H9 (cell line): ENCODE results near the gene EPS8L1. TPM values are rescaled to one million over a fixed set of nuclear protein-coding genes. Genes with fewer than 3 reads are reported as not detected.
"Not testable (repeated sequence)": the region's sequence is repeated elsewhere in the genome, so short reads cannot be mapped to it uniquely, and the experiment has no call there.

Source experiments
- DNase-seq: peaks from one replicate; pipeline ENCODE4 v3.0.0-alpha.2; 2017
- H2AFZ ChIP-seq: one replicate; pipeline ENCODE4 v1.6.1; 2013; ENCODE audit warnings: mild to moderate bottlenecking, low read length, control low read depth, moderate library complexity
- H2AK5ac ChIP-seq: 2 replicates; pipeline ENCODE4 v1.6.1; 2013; ENCODE audit warnings: low read length, control low read depth, mixed read lengths; ENCODE audit not compliant: insufficient read length
- H2BK120ac ChIP-seq: one replicate; pipeline ENCODE4 v1.6.1; 2013; ENCODE audit warnings: low read depth, mild to moderate bottlenecking, low read length, control low read depth, inconsistent platforms; ENCODE audit not compliant: poor library complexity, severe bottlenecking
- H2BK12ac ChIP-seq: 2 replicates; pipeline ENCODE4 v1.6.1; 2013; ENCODE audit warnings: low read length, control low read depth, mixed read lengths, low read depth; ENCODE audit not compliant: insufficient read length
- H2BK15ac ChIP-seq: 2 replicates; pipeline ENCODE4 v1.6.1; 2013; ENCODE audit warnings: low read depth, low read length, control low read depth
- H2BK20ac ChIP-seq: one replicate; pipeline ENCODE4 v1.6.1; 2013; ENCODE audit warnings: low read depth, mild to moderate bottlenecking, low read length, control low read depth, inconsistent platforms; ENCODE audit not compliant: poor library complexity, severe bottlenecking
- H2BK5ac ChIP-seq: 2 replicates; pipeline ENCODE4 v1.6.1; 2013; ENCODE audit warnings: low read length, control low read depth, mixed read lengths; ENCODE audit not compliant: insufficient read length
- H3K14ac ChIP-seq: 2 replicates; pipeline ENCODE4 v1.6.1; 2013; ENCODE audit warnings: low read length, control low read depth; ENCODE audit not compliant: insufficient read depth
- H3K18ac ChIP-seq: 2 replicates; pipeline ENCODE4 v1.6.1; 2013; ENCODE audit warnings: low read depth, mild to moderate bottlenecking, mixed read lengths, low read length, control low read depth; ENCODE audit not compliant: insufficient read length
- H3K23ac ChIP-seq: 2 replicates; pipeline ENCODE4 v1.6.1; 2013; ENCODE audit warnings: low read length, control low read depth, mixed read lengths, low read depth; ENCODE audit not compliant: insufficient read length
- H3K23me2 ChIP-seq: 2 replicates; pipeline ENCODE4 v1.6.1; 2013; ENCODE audit warnings: low read depth, mild to moderate bottlenecking, mixed read lengths, low read length, control low read depth; ENCODE audit not compliant: insufficient read length, poor library complexity, severe bottlenecking
- H3K27ac ChIP-seq: 2 replicates; pipeline ENCODE4 v1.5.1; 2013; ENCODE audit warnings: low read length, control low read depth, mixed read lengths, low read depth; ENCODE audit not compliant: insufficient read length
- H3K27me3 ChIP-seq: 2 replicates; pipeline ENCODE4 v1.6.1; 2013; ENCODE audit warnings: low read length, control low read depth, inconsistent platforms; ENCODE audit not compliant: insufficient read depth
- H3K4ac ChIP-seq: 2 replicates; pipeline ENCODE4 v1.6.1; 2013; ENCODE audit warnings: low read depth, mild to moderate bottlenecking, control low read depth, inconsistent platforms, low read length, moderate library complexity
- H3K4me1 ChIP-seq: 2 replicates; pipeline ENCODE4 v1.6.1; 2013; ENCODE audit warnings: low read length, control low read depth, inconsistent platforms; ENCODE audit not compliant: insufficient read depth
- H3K4me2 ChIP-seq: 2 replicates; pipeline ENCODE4 v1.6.1; 2013; ENCODE audit warnings: low read length, control low read depth, mixed read lengths; ENCODE audit not compliant: insufficient read length, insufficient read depth
- H3K56ac ChIP-seq: 2 replicates; pipeline ENCODE4 v1.6.1; 2013; ENCODE audit warnings: low read depth, mild to moderate bottlenecking, mixed read lengths, low read length, control low read depth; ENCODE audit not compliant: insufficient read length
- H3K79me1 ChIP-seq: 2 replicates; pipeline ENCODE4 v1.6.1; 2013; ENCODE audit warnings: low read depth, mild to moderate bottlenecking, moderate library complexity, low read length, control low read depth, inconsistent platforms; ENCODE audit not compliant: insufficient read depth, poor library complexity, severe bottlenecking
- H3K79me2 ChIP-seq: 2 replicates; pipeline ENCODE4 v1.6.1; 2013; ENCODE audit warnings: low read length, control low read depth, inconsistent platforms; ENCODE audit not compliant: insufficient read depth
- H3K9ac ChIP-seq: 2 replicates; pipeline ENCODE4 v1.6.1; 2013; ENCODE audit warnings: low read length, control low read depth, mixed read lengths; ENCODE audit not compliant: insufficient read length; ENCODE audit errors: extremely low read depth
- H3K9me3 ChIP-seq: one replicate; pipeline ENCODE4 v1.6.1; 2013; ENCODE audit warnings: low read depth, low read length, inconsistent platforms; ENCODE audit not compliant: control insufficient read depth
- H3T11ph ChIP-seq: one replicate; pipeline ENCODE4 v1.6.1; 2013; ENCODE audit warnings: mild to moderate bottlenecking, low read length, control low read depth, inconsistent platforms
- H4K20me1 ChIP-seq: one replicate; pipeline ENCODE4 v1.6.1; 2013; ENCODE audit not compliant: control insufficient read depth, insufficient read length, insufficient read depth
- H4K5ac ChIP-seq: 2 replicates; pipeline ENCODE4 v1.6.1; 2013; ENCODE audit warnings: low read depth, mild to moderate bottlenecking, mixed read lengths, low read length, control low read depth; ENCODE audit not compliant: insufficient read length
- H4K8ac ChIP-seq: replicated peaks from 2 replicates; pipeline ENCODE4 v1.6.1; 2013; ENCODE audit warnings: low read length, control low read depth, mixed read lengths, low read depth; ENCODE audit not compliant: insufficient read length
- H4K91ac ChIP-seq: 2 replicates; pipeline ENCODE4 v1.6.1; 2013; ENCODE audit warnings: low read depth, mild to moderate bottlenecking, moderate library complexity, mixed read lengths, low read length, control low read depth; ENCODE audit not compliant: insufficient read length
- H3K27ac Mint-ChIP-seq, 3 experiments: 2 replicates in 2 of 3; 3 replicates in 1 of 3; pipeline ENCODE4 v1.8.0; 2020 to 2021; ENCODE audit warnings: mixed read lengths in 3 of 3, mild to moderate bottlenecking in 1 of 3, moderate library complexity in 1 of 3
- H3K27me3 Mint-ChIP-seq: 2 replicates; pipeline ENCODE4 v1.8.0; 2021; ENCODE audit warnings: low read depth, mild to moderate bottlenecking, moderate library complexity, mixed read lengths
- H3K36me3 Mint-ChIP-seq, 3 experiments: 2 replicates in 2 of 3; 3 replicates in 1 of 3; pipeline ENCODE4 v1.8.0; 2020 to 2021; ENCODE audit warnings: low read depth in 3 of 3, mixed read lengths in 3 of 3; ENCODE audit not compliant: insufficient read depth in 1 of 3
- H3K4me1 Mint-ChIP-seq, 2 experiments: 2 replicates each; pipeline ENCODE4 v1.8.0; 2020; ENCODE audit warnings: mixed read lengths in 2 of 2
- H3K4me3 Mint-ChIP-seq, 2 experiments: 2 replicates in 1 of 2; 3 replicates in 1 of 2; pipeline ENCODE4 v1.8.0; 2020 to 2021; ENCODE audit warnings: mild to moderate bottlenecking in 2 of 2, mixed read lengths in 2 of 2, moderate library complexity in 1 of 2
- H3K9me3 Mint-ChIP-seq, 2 experiments: 2 replicates in 1 of 2; 3 replicates in 1 of 2; pipeline ENCODE4 v1.8.0; 2020; ENCODE audit warnings: mild to moderate bottlenecking in 2 of 2, mixed read lengths in 2 of 2, moderate library complexity in 1 of 2
- CTCF ChIP-seq: fragments of 200-600 bp; sonication (generic); conservative IDR thresholded peaks from 3 replicates; pipeline ENCODE4 v1.8.0; 2021; ENCODE audit warnings: antibody characterized with exemption, mild to moderate bottlenecking
- WGBS: extraction: QIAGEN DNeasy Blood & Tissue Kit; methylation state at CpG from one replicate; pipeline ENCODE4 v1.1.7; 2013; ENCODE audit warnings: missing lambda C conversion rate, low lambda C conversion rate, mixed read lengths; ENCODE audit not compliant: insufficient read length; ENCODE audit errors: extremely low coverage; 5-methylcytosine and 5-hydroxymethylcytosine counted together
- total RNA-seq: library from RNA; stranded (reverse); gene quantifications from 2 replicates; pipeline ENCODE4 v1.2.1, GENCODE V29; 2021

Gene EPS8L1
- total RNA-seq, 1 experiment from 2014 or later: 24.0 TPM

- no peak overlapping the region for H4K91ac ChIP-seq
- H4K8ac ChIP-seq: no peak overlapping the region
- H3K9me3 ChIP-seq: no peaks in the 10 kb centered on the region
- H2BK120ac ChIP-seq: no peak overlapping the region
- DNase-seq: no peak
- H2BK5ac ChIP-seq: no peak overlapping the region
- peaks cover 3% of the 10 kb centered on the region for H3K23me2 ChIP-seq
- H3K14ac ChIP-seq: no peak overlapping the region
- no peak overlapping the region for H3K4me2 ChIP-seq
- no peak overlapping the region for H3K18ac ChIP-seq
- peaks cover 52% of the 10 kb centered on the region for H3K27me3 Mint-ChIP-seq
- no peak overlapping the region for H4K5ac ChIP-seq
- H2BK12ac ChIP-seq: peak overlapping the region; percentile 85
- H2AFZ ChIP-seq: no peak overlapping the region
- H3K4ac ChIP-seq: no peak overlapping the region
- H3K4me3 Mint-ChIP-seq: peak overlapping the region; percentile 21 to 97; a peak in 2 of 5 replicates
- H3T11ph ChIP-seq: no peak overlapping the region
- no peak overlapping the region for H3K27ac ChIP-seq
- H3K36me3 Mint-ChIP-seq: peaks cover 9 to 12% (median 9%) of the 10 kb centered on the region in 3 experiments
- no peak overlapping the region for H3K27ac Mint-ChIP-seq
- H4K20me1 ChIP-seq: no peaks in the 10 kb centered on the region
- WGBS: no CpG with 5 or more reads among the region's 3 CpGs
- TF ChIP-seq CTCF: no peak
- H3K9ac ChIP-seq: no peak overlapping the region
- H3K79me2 ChIP-seq: no peaks in the 10 kb centered on the region; the same call in 1 of the 2 replicates
- H2AK5ac ChIP-seq: no peak overlapping the region
- peaks cover 19% of the 10 kb centered on the region for H3K27me3 ChIP-seq
- H2BK20ac ChIP-seq: no peak overlapping the region
- H3K79me1 ChIP-seq: no peaks in the 10 kb centered on the region
- H3K9me3 Mint-ChIP-seq: peaks cover 0 to 2% of the 10 kb centered on the region in 2 experiments; a peak in 1 of 5 replicates
- no peak overlapping the region for H3K23ac ChIP-seq
- H2BK15ac ChIP-seq: no peak overlapping the region
- H3K4me1 Mint-ChIP-seq: peaks cover 5 to 6% of the 10 kb centered on the region in 2 experiments
- no peak overlapping the region for H3K56ac ChIP-seq
- H3K4me1 ChIP-seq: no peaks in the 10 kb centered on the region
Measured at GRCh38 chr19:55063492-55063843, 12.2 kb upstream of the EPS8L1 start.

GRCh38 chr19:55065516-55065915 is 10.2 kb upstream of the EPS8L1 start:
- not testable (repeated sequence) for H3K4ac ChIP-seq, H4K91ac ChIP-seq, H2BK12ac ChIP-seq, H4K20me1 ChIP-seq, H3K79me2 ChIP-seq, H2BK5ac ChIP-seq, H3K9ac ChIP-seq, H3K79me1 ChIP-seq, H3K23ac ChIP-seq, H3K36me3 Mint-ChIP-seq, DNase-seq, H3T11ph ChIP-seq, H3K4me1 ChIP-seq, H3K18ac ChIP-seq, H3K9me3 ChIP-seq, H3K4me2 ChIP-seq, H4K8ac ChIP-seq, H2BK15ac ChIP-seq, H3K27ac Mint-ChIP-seq, H3K4me3 Mint-ChIP-seq, H3K14ac ChIP-seq, H4K5ac ChIP-seq, H2BK120ac ChIP-seq, H3K27ac ChIP-seq, H2AK5ac ChIP-seq, H2BK20ac ChIP-seq, H3K56ac ChIP-seq, H3K9me3 Mint-ChIP-seq, H2AFZ ChIP-seq
- H3K23me2 ChIP-seq: peaks cover 10% of the 10 kb centered on the region
- Mint-ChIP-seq H3K4me1 (peaks cover 12 to 16% of the 10 kb centered on the region in 2 experiments), H3K27me3 (peaks cover 70% of the 10 kb centered on the region)
- H3K27me3 ChIP-seq: peaks cover 23% of the 10 kb centered on the region
- WGBS: no CpG with 5 or more reads among the region's 9 CpGs
